GM18505 (cell line): ENCODE measurements around the gene CEP43.

Experiments used
- ATAC-seq: cut with Tn5 transposase; IDR thresholded peaks from one replicate; pipeline ENCODE4 v1.9.1; 2021; ENCODE audit not compliant: unreplicated experiment
- POLR2A ChIP-seq: IDR thresholded peaks from 4 replicates; pipeline ENCODE4 v1.6.1; 2011; ENCODE audit warnings: borderline replicate concordance; ENCODE audit not compliant: insufficient read depth, insufficient read length; ENCODE audit errors: extremely low read depth

The CEP43 gene

GRCh38 chr6:167005350-167006159, 6.4 kb downstream of the CEP43 start:
- ATAC-seq, result no peak
- no peak for TF ChIP-seq POLR2A

DNA sequence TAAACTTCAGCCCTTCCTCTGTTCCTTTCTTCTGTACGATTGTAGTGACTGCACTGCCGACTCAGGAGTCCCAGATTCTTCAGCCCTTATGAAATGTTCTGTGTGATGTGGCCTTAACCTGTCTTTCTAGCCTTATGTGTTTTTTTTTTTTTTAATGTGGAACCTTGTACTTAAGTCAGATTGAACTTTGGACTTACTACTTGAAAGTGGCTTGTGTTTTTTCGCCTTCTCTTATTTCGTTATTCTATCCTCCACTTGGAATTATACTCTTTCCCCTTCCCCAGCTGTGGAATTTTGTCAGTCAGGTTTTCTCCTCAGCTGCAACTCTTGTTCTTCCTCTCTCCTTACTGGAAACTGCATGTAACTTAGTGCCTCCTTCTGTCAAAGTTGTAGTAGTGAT, 8.8 kb downstream of the CEP43 start:
- no peak for ATAC-seq
- TF ChIP-seq POLR2A, result no peak

- ATAC-seq, result no peak
- no peak for TF ChIP-seq POLR2A
Measured at GRCh38 chr6:167013067-167013466, 13.9 kb downstream of the CEP43 start.

- no peak for TF ChIP-seq POLR2A
- no peak for ATAC-seq
Measured at GRCh38 chr6:167013946-167014345, 14.7 kb downstream of the CEP43 start.

GRCh38 chr6:167015302-167015701, 16.1 kb downstream of the CEP43 start:
- no peak for ATAC-seq
- TF ChIP-seq POLR2A, result no peak

DNA sequence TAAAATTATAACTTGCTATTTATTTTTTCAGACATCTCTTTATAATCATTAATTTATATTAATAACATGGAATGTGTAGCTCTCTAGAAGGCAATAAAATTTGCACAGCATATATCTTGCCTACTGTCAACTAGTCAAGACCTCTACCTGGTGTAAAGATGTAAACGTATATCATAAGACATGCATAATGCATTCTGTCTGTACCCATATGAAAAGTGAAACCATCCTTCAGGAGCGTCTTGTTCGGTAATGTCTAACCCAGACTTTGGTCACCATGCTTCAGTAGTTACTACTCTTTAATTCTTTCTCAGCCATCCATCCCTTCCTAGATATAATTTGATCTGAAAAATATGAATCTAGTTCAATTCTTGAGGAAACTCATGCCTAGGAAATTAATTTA, 21.0 kb downstream of the CEP43 start:
- ATAC-seq, result peak; percentile 71
- no peak for TF ChIP-seq POLR2A

- TF ChIP-seq POLR2A, result no peak
- no peak for ATAC-seq
Measured at GRCh38 chr6:167027308-167027707, 28.1 kb downstream of the CEP43 start.

GRCh38 chr6:167027772-167028171, 28.6 kb downstream of the CEP43 start:
- ATAC-seq, result no peak
- TF ChIP-seq POLR2A, result no peak

DNA sequence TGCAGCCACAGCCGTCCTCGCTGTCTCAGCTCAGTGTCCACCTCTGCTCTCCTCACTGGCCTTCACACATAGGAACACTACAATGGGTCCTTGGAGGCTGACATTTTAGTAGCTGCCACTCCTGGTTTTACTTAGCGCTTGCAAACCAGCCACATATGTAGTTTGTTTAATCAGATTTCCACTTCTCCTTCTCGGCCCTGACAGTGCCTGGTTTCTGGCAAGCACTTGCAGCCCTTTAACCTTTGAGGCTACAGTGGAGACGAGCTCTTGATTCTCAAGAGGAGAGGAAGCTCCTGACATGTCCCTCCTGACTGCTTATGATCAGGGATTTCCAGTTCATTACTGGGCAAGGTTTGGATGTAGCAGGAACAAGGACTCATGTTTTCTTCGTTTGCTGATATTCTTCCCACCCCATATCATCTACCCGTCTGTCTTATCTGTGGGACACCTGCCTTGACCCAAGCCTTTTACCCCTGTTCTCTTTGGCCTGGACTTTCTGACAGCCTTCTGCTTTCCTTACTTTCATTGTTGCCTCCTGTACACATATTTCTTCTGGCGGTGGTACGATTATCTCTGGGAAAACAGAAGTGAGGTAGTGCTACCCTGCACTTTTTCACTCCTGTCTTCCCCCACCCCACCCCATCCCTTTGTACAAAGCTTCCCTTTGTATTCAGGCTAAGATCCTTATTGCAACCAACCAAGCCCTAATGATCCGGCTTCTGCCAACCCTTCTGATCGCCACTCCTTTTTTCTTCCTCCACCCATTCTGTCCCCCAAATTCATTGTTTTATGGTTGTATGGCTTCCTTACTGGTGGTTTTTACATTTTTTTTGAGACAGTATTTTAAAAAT, 31.2 kb downstream of the CEP43 start:
- no peak for ATAC-seq
- TF ChIP-seq POLR2A, result no peak

- ATAC-seq, result no peak
- TF ChIP-seq POLR2A, result no peak
Measured at GRCh38 chr6:167031082-167031709, 32.0 kb downstream of the CEP43 start.

DNA sequence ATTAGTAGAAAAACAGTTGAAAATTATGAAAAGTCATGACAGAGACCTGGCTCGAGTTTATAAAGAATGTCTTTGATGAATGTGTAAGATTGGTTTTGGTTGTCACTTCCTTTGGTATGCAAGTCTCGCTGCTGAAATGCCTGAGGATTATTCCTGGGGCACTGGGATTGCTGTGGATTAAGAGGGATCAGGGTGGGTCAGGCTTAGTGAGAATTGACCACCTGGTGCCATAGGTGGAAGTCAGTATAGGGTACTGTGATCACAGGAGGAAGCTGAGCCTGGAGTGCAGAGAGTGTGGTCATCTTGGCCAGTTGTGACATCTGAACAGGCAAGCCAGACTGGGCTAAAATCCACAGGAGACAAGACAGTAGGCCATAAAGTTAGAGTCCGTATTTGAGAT, 34.9 kb downstream of the CEP43 start:
- no peak for TF ChIP-seq POLR2A
- ATAC-seq, result no peak

DNA sequence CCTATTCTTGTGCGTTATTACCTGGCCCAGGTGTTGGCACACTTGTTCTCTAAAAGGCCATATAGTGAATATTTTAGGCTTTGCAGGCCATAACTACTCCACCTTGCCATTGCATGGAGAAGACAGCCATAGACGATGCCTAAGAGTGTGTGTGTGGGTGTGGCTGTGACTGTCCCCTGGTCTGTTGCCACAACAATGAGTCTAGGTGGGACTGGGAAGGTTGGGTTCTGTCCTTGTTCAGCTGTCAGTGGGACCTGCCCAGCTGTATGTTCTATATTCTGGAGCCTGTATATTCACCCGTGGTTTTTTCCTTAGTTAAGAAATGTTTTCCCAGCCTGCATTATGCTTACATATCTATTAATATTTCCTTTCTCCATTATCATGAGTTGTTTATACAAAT, 38.6 kb downstream of the CEP43 start:
- ATAC-seq, result no peak
- no peak for TF ChIP-seq POLR2A

GRCh38 chr6:167044696-167045095, 45.5 kb downstream of the CEP43 start:
- no peak for ATAC-seq

More at GRCh38 chr6:167044696-167045095, 45.5 kb downstream of the CEP43 start:
- no peak for TF ChIP-seq POLR2A
